ENCODE data around the gene IGF1R.

The IGF1R gene

DNA sequence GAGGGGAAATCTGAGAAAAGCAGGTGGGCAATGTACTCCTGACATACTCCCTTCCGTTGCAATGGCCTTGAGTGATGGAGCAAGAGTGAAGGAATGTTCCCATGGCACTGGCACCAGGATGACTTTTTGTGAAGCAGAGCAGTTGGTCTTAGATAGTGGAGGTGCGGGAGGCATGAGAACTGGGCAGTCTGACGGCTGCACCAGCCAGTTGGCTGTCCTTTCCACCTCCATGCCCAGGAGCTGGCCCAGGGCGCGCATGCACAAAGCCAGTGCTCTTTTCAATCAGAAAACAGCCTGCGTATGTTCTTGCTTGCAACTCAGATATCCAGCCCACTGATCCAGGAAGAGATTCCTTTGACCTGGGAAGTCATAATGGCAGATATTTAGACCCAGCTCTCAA is 222.4 kb downstream of the IGF1R start:
- DNase-seq: no peak

DNA sequence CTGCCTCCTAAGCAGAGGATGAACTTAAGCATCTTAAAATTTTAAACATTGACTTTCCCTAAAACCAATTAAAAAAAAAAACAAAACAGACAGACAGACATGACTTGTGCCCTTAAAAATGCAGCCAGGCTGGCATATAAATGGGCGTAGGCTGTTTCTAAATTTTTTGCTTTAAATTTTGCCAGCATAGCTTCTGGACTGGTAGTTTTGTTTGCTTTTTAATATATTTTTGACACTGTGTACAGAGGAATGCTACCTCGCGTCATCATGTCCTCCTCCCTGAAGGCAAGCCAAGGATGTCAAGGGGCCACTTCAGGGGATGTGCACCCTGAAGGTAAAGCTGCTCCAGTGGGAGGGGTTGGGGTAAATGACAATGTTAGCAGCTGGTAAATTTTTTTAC is 224.4 kb downstream of the IGF1R start:
- DNase-seq: no peak

DNA sequence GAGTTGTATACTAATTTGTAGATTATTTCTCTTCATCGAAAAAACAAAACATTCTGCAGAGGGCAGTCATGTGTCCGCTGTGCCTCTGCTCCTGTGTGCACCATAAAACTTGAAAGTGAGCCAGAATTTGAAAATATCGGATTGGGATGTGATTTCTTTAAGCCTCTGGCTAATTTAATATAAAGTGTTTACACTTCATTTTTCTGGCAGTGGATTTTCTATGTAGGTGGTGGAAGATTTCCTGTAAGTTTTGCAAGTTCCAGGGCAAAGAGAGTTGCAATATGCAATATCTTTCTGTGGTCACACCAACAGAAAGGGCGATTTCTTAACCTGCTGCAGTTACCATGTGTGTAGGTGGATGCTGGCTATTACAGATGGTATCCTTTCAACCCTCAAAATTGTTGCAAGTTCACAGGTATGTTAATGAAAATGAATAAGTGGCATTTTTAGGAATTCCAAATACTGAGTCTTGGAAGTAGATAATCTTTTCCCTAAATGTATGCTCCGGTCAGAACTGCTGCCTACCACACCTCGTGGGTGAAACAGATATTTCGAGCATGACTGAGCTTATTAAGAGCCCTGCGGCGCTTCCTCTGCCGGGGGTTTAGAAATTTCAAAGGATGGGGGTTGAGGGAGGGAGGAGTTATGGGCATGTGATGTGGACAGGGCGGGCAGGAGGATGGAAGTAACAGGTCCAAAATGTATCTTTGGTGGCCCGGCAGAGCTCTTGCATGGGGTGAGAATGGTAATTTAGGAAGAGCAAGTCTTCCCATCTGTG is 225.3 kb downstream of the IGF1R start:
- DNase-seq: peak; percentile 84

DNA sequence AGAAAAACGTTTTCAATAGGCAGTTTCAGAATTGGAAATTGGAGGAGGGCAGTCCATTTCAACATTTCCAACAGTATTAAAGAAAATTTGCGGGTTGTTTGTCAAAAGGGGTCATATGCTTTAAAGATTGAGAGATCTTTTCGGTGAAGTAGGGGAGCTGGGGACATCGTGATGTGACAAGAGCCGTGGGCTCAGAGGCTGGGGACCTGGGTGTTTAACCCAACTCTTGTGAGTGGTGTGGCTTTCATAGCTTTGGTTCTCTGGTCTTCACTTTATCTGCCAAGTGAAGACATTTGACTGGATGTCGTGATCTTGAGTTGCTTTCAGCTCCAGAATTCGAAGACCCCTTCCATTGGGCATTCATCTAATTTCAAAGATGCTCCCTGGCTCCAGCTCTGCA is 226.0 kb downstream of the IGF1R start:
- DNase-seq: no peak

DNA sequence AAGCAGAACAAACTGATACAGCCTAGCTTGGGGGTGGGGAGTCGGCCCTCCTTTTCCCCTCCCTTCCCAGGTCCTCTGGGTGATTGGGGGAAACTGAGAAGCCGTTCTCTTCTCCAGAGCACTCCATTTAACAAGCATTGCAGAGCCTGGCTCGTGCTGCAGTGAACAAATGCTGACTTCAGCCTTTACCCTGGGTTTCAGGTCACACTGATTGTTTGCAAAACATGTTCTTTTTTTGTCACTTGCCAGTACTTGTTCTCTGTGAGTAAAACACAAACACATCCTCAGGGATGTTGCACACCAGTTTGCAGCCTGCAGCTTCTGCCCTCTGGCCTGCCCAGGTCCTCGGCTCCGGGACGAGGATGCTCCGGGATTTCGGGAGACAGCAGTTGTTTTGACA is 226.4 kb downstream of the IGF1R start:
- no peak for DNase-seq

DNA sequence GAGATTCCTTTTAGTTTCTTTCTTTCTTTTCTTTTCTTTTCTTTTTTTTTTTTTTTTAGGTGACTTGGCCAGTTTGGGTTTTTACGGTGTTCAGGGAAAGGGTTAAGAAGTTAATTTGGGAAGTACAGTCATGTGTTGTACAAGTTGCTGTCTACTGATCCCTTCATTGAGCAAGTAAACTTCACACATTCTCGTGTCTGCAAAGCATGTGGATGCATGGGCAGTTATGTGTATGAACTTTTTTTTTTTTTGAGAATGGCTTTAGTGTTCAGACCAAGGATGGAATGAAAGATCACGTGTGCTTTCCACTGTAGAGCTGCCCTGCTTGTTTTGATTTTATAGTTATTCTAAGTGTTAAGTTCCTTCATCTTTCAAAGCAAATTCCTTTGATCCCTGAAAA is 227.0 kb downstream of the IGF1R start:
- DNase-seq: no peak

DNA sequence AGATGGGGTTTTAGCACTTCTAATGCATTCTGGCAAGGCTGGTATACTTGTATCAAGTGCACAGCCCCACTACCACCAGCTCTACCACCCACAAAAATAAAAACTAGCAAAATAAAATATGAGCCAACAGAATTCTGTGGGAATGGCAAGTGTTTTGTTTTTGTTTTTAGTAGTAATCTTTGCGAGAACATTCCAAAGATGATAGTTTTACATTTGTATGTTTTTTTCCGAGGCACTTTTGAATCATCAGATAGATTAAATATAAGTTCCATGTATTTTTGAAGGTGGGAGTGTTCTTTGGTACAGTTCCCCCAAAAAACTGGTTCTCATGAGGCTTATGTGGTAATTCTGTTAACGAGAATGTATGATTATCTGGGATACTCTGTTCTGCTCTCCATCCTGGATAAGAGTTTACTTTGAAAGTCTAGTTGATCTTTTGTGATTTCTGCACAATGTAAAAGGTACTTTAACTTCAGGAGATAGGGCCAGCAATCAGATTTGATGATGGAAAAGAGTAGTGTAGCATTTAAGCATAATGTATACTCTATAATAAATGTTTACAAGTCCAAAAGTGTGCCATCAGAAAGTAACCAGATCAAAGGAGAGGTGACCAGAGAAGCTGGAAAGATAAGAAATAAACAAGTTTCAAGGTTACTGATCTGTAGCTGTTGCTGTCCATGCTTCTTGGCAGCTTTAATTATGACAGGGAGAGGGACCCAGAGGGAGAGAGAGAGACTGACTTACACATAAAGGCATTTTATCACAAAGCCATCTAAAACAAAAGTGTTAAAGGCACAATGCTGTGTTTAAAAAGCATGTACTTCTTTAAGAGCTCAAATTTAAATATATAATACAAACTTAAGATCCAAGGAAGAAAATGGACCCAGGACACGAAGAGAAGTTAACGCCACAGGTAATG is 228.4 kb downstream of the IGF1R start:
- no peak for DNase-seq

DNA sequence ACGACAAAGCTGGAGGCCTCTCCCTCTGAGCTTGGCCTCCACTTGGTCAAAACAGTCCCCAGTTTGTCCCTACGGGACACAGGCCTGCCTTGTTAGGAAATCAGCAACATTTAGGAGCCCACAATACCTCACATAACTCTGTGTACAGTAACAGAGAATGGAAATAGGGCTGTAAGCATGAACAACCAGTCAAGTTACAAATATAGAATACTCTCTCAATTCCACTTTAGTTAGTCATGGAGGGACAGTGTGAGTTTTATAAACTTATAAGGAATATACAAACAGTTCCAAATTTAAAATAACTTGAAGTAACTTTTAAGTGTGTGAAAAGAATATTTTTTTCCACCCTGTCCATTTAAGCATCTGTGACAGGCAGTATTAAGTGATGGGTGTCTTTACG is 229.8 kb downstream of the IGF1R start:
- no peak for DNase-seq

DNA sequence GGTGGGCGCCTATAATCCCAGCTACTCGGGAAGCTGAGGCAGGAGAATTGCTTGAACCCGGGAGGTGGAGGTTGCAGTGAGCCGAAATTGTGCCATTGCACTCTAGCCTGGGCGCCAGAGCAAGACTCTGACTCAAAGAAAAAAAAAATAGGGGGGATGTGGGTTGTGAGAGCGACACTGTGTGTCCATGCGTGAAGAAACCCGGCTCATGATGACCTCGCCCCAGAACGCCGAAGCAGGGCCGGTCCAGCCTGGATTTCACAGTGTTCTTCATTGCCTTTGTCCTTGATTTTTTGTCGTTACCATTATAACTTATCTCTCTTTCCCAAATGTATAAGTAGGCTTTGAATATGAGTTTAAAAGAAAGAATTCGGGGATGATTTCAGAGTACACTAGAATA is 230.5 kb downstream of the IGF1R start:
- no peak for DNase-seq

DNA sequence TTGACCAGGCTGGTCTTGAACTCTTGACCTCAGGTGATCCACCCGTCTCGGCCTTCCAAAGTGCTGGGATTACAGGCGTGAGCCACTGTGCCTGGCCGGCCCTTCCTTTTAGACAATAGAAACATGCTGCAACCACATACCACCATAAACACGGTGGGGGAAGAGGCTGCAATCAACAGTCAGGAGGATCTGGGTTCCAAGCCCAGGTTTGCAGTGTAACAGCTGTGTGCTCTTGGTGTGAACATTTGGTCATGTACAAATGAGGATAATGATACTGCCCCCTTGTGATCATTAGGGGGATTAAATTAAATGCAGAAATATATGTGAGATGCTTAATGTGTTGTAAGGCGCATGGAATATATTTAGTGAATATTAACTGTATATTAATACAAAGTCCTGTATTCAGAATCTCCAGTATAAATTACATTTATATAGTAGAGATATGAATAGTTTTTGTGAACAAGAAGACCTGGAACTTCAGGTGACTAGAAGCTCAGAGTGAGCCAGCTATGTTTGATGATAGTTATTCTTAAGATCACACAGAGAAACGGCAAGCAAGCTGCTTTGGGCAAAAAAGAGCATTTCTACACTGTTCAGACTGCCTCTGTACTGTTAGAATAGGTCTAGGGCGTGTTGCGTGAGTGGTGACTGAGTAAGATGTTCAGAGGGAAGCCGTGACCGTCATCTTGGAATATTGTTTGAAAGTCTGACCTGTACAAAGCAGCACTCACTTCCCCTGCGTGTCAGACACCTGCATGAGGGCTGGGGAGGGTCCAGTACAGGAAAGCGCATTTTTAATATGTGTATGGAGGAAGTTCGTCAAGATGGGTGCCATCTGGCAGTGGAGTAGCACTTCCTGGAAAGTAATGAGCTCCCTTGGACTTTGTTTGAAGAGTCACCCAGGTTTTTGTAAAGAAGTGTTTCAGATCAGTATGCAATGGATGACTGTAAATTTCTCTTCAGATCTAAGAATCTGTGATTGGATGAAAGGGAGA is 233.5 kb downstream of the IGF1R start:
- peak; percentile 63 for DNase-seq

DNA sequence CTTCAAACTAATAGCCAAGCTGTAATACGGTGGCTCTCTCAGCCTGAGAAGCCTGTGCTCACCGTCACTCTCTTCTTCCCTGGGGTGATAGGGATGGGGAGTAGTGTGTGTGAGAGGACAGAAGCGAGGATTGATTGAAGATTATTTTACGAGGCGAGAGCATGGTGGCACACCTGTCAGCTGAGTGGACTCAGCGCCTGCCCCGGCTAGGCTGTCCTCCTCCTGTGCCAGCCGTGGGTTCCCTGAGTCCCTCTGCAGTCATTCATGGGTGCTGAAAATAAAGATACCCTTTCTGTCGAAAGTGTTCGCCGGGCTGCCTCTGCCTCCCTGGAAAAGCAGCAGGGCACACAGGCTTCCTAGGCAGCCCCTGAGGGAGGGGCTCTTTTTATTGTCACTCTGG is 235.1 kb downstream of the IGF1R start:
- DNase-seq: no peak

DNA sequence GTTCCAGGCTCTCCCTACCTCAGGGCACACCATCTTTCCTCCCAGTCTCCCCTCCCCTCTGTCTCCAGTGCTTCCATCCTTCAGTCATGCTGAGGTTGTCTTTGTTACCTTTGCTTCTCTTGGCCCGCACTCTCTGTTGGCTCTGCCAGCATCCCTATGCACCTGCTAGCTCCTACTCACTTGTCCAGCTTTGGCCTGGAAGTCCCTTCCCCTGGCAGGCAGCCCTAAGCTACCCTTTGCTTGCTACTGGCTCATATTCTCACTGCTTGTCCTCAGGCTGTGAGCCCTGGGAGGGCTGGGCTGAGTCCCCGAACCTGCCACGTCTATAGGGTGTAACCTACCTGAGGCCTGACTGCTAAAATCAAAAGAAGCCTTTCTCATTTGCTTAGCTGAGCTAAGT is 236.6 kb downstream of the IGF1R start:
- DNase-seq: no peak

DNA sequence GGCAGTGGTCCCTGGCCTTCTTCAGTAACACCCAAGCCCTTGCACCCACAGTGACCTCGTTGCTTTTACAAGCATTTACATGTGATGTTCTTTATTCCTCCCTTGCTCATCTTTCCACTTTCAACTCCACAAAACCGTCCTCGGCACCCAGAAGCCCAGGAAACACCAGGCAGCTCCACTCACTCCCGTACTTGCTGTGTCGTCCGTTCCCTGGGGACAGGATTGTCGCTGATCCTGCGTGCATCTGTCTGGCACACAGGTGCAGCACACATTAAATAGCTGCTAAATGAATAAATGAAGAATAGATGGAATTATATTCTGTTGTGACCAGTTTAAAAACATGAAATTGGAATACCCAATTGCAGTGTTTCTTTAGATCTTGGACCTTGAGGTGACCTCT is 239.6 kb downstream of the IGF1R start:
- no peak for DNase-seq

DNA sequence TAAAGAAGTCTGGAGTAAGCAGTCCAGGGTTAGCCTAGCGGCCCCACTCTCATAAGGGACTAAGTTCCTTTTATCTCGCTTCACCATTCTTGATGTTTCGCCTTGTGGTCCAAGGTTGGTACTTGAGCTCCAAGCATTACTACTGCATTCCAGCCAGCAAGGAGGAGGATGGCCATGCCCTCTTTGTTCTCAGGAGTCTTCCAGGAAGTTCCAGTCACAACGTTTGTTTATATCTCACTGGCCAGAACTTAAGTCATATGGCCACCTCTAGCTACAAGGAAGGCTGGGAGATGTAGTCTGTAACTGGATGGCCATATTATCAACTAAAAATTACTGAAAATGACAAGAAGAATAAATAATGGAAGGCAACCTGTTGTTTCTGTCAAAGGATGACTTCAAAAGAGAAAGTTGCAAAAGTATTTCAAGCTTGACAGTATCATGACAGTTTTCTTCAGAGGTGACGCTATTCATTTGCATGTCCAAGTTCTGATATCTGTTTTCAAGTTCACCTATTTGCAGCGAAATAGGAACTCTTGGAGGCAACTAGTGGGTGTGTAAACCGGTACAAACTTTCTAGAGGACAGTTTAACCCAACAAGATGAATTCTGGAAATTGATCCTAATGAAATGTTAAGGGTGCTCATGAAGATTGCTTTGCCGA is 240.6 kb downstream of the IGF1R start:
- DNase-seq: no peak

DNA sequence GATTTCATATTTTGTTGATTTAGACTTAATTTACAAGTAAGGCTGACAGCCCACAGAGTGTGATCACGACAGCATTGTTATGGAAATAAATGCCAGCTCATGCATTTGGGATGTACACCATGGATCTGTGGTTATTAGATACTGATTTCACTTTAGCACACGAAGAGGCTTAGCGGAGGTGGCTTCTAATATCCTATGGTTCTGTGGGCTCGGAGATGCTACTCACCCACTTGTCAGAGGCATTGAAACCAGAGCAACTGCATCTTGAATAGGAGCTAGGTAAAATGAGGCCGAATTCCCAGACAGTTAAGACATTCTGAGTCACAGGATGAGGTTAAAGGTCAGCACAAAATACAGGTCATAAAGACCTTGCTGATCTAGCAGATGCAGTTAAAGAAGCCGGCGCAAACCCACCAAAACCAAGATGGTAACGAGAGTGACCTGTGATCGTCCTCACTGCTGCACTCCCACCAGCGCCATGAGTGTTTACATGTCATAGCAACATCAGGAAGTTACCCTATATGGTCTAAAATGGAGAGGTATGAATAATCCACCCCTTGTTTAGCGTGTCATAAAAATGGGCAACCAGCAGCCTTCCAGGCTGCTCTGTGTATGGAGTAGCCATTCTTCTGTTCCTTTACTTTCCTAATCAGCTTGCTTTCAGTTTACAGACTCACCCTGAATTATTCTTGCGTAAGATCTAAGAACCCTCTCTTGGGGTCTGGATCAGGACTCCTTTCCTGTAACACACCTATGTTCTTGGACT is 241.8 kb downstream of the IGF1R start:
- no peak for DNase-seq

DNA sequence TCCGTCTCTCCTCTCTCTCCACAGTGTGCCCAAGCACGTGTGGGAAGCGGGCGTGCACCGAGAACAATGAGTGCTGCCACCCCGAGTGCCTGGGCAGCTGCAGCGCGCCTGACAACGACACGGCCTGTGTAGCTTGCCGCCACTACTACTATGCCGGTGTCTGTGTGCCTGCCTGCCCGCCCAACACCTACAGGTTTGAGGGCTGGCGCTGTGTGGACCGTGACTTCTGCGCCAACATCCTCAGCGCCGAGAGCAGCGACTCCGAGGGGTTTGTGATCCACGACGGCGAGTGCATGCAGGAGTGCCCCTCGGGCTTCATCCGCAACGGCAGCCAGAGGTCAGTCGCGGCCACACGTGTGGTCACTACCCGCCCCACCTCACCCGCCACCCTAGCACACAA is 243.0 kb downstream of the IGF1R start:
- DNase-seq: no peak

DNA sequence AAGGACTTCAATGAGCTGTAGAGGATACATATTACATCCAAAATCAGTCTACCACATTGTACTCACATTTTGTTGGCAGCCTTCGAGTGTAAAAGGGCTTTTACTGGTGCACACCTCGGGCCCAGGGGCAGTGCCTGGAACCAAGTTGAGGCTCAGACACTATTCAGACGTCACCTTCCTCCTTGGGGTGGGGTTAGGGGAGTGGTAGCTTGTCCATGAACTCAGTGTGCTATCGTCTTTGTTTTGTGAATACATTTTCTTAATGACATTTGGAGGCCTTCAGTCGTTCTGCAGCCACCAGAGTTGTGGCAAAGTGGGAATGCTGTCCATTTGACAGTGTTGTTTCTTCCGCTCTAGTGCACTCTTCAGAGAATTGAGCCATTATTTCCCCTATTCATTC is 245.1 kb downstream of the IGF1R start:
- DNase-seq: no peak

DNA sequence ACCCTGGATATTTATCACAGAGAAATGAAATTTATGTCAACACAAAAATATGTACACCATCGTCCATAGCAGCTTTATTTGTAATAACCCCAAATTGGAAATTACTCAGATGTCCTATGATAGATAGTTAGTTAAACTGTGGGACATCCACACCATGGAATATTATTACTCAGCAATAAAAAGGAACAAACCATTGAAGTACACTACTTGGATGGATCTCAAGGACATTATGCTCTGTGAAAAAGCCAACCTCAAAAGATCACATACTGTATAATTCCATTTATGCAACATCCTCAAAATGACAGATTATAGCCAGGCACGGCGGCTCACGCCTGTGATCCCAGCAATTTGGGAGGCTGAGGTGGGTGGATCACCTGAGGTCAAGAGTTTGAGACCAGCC is 246.0 kb downstream of the IGF1R start:
- DNase-seq: no peak

DNA sequence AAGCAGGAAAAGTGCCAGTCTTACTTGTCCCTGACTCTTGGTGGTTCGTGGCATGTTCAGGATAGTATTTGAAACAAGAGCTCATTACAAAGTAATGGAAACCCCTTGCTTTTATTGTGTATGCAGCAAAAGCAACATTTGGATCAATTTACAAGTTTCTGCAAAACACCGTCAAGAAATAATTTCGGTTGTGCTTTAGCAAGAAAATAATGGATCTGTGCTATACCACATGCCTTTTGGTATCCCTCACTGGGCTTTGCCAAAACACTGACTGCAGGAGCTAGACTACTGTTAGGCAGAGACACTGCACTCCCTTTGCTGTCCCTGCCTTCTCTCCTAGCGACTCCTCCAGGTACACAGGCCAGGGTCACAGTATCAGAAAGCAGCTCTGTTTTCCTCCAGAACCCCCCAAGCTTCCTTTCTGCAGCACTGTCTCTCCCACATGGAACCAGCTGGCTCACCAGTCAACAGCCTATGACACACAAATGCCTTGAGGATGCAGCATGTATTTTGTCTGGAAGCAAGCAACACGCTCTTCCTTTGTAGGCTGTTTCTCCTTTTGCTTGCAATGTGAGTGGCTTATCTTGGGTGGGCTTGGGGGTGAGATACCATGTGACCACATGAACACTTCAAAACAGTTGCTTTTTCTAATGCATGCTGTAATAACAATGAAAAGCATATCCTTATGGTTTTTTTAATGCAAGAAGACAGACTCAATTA is 247.8 kb downstream of the IGF1R start:
- DNase-seq: peak; percentile 18

DNA sequence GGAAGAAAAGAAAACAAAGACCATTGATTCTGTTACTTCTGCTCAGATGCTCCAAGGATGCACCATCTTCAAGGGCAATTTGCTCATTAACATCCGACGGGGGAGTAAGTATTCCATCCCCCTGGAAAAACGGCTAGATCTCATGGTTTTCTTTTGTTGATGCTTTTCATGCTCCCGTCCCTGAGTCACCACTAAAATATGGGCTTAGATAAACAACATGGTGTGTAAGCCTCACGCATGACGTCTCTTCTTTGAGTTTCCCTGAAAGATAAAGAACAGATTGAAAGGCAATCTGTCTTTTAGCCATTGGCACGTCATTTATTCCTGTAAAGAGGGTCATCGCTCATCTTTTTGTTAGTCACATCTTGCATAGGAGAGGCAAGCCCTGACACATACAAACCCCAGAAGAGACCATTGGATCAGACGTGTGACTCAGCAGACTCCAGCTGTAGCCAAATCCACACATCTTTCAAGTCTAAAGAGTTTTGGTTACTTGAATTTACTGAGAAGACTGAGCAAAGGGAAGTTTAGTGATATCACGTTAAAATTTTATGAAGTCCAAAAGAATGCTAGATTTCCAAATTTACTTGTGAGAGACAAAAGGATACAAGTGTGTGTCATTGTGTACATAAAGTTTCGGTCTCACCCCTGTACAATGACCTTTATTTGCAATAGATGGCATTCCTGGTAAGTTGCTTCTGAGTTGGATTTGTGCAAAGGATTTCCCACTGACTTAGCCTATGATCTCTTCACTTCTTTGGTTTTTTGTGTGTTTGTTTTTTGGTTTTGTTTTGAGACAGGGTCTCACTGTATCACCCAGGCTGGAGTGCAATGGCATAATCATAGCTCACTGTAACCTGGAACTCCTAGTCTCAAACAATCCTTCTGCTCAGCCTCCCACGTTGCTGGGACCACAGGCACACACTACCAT is 248.7 kb downstream of the IGF1R start:
- DNase-seq: peak; percentile 75

Data from NCI-H69 (cell line).